Transverse colon (tissue), 4 donors: ENCODE data around the gene OPRPN. TPM values are rescaled to one million over a fixed set of nuclear protein-coding genes. Genes with fewer than 3 reads are reported as not detected.

Experiments
- DNase-seq: peaks from one replicate; pipeline ENCODE4 v3.0.0-alpha.2; 2019
- H3K27ac ChIP-seq, 4 donors: fragments of 200-600 bp; sonication (generic); 2 replicates each; pipeline ENCODE4 v1.5.1; 2016 to 2018; ENCODE audit warnings: inconsistent platforms in 4 of 4
- H3K27me3 ChIP-seq: fragments of 200-600 bp; sonication (generic); 2 replicates; pipeline ENCODE4 v1.5.1; 2017; ENCODE audit warnings: inconsistent platforms
- H3K36me3 ChIP-seq, 4 donors: fragments of 200-600 bp; sonication (generic); 2 replicates each; pipeline ENCODE4 v1.5.1; 2017 to 2019; ENCODE audit warnings: inconsistent platforms in 4 of 4
- H3K4me1 ChIP-seq, 4 donors: fragments of 200-600 bp; sonication (generic); 2 replicates each; pipeline ENCODE4 v1.5.1; 2017 to 2020; ENCODE audit warnings: inconsistent platforms in 4 of 4
- H3K4me3 ChIP-seq, 4 donors: fragments of 200-600 bp; sonication (generic); 1 replicate in 1 of 4; 2 replicates in 3 of 4; pipeline versions ENCODE4 v1.5.1 to v1.6.1; 2017 to 2019; ENCODE audit warnings: inconsistent platforms in 4 of 4
- H3K9me3 ChIP-seq, 2 donors: fragments of 200-600 bp; sonication (generic); 2 replicates each; pipeline ENCODE4 v1.5.1; 2017 to 2019; ENCODE audit warnings: inconsistent platforms in 2 of 2
- CTCF ChIP-seq, 5 experiments: fragments of 200-600 bp in 3 of 5; fragments of 450-650 bp in 2 of 5; sonication (generic) in 3 of 5; IDR thresholded peaks; 1 replicate in 2 of 5; 2 replicates in 3 of 5; pipeline ENCODE4 v1.5.1; 2016 to 2017; ENCODE audit warnings: antibody characterized with exemption in 5 of 5, inconsistent platforms in 3 of 5, mild to moderate bottlenecking in 2 of 5, moderate library complexity in 1 of 5
- EP300 ChIP-seq: sonication (generic); formaldehyde crosslinking; IDR thresholded peaks from one replicate; pipeline ENCODE4 v1.6.1; 2017; ENCODE audit warnings: antibody characterized with exemption, low read depth
- POLR2A ChIP-seq: fragments of 450-650 bp; IDR thresholded peaks from one replicate; pipeline ENCODE4 v1.6.1; 2016; ENCODE audit warnings: antibody characterized with exemption, mild to moderate bottlenecking, moderate library complexity
- POLR2AphosphoS5 ChIP-seq, 3 donors: sonication (generic); formaldehyde crosslinking; IDR thresholded peaks; one replicate each; pipeline ENCODE4 v1.6.1; 2016; ENCODE audit warnings: antibody characterized with exemption in 3 of 3
- WGBS, 2 donors: methylation state at CpG; one replicate each; pipeline ENCODE4 v1.1.5; 2018; ENCODE audit warnings: low coverage in 1 of 2; 5-methylcytosine and 5-hydroxymethylcytosine counted together
- in situ Hi-C, 4 donors: fragments of 200-750 bp; cut with MboI; loops; one replicate each; pipeline versions ENCODE4 v1.15.0 to v1.15.1; 2017; ENCODE audit warnings: low sequenced_read_pairs in 3 of 4, low pct_ligation_motif_present in 1 of 4, low pct_unique_long_range_greater_than_20kb in 1 of 4
- intact Hi-C: fragments of 100-400 bp; cut with DNase I; formaldehyde crosslinking; loops from one replicate; pipeline ENCODE4 v1.15.1; 2023; ENCODE audit warnings: low total_unique reads
- total RNA-seq, 4 donors: library from RNA; depleted of rRNA; stranded (reverse); fragments of >200 nt; gene quantifications; one replicate each; pipeline ENCODE4 v1.1.0, GENCODE V29; 2016

The OPRPN gene
- total RNA-seq, 4 donors from 2014 or later, result not detected

- Histone ChIP-seq H3K4me1 (no peaks in the 10 kb centered on the region), H3K9me3 (no peaks in the 10 kb centered on the region), H3K27me3 (no peaks in the 10 kb centered on the region), H3K27ac (no peak overlapping the region), H3K36me3 (no peaks in the 10 kb centered on the region), H3K4me3 (no peak overlapping the region)
- in situ Hi-C loops (no loop called here), intact Hi-C loops (no loop called here)
- 86% methylated on average over 5 of the region's 5 CpGs for WGBS, 2 donors
- TF ChIP-seq EP300 (no peak), POLR2A (no peak), POLR2AphosphoS5 (IDR thresholded peaks at IDR 0.05) (no peak), CTCF (IDR thresholded peaks at IDR 0.05) (no peak)
- DNase-seq, result no peak
These were observed 33.7 kb upstream of the OPRPN start for GRCh38 chr4:70364002-70364401.

- Histone ChIP-seq H3K9me3 (no peaks in the 10 kb centered on the region), H3K27ac (no peak overlapping the region), H3K4me3 (no peak overlapping the region), H3K36me3 (no peaks in the 10 kb centered on the region), H3K4me1 (no peaks in the 10 kb centered on the region), H3K27me3 (no peaks in the 10 kb centered on the region)
- DNase-seq, result no peak
- in situ Hi-C loops (no loop called here), intact Hi-C loops (no loop called here)
- TF ChIP-seq POLR2AphosphoS5 (IDR thresholded peaks at IDR 0.05) (no peak), POLR2A (no peak), EP300 (no peak), CTCF (IDR thresholded peaks at IDR 0.05) (no peak)
- WGBS, 2 donors, result 49 to 55% methylated on average over 2 of the region's 2 CpGs
These were observed 32.3 kb upstream of the OPRPN start for GRCh38 chr4:70365479-70365878.

GRCh38 chr4:70367813-70368212, 29.9 kb upstream of the OPRPN start:
- Histone ChIP-seq H3K27me3 (no peaks in the 10 kb centered on the region), H3K36me3 (no peaks in the 10 kb centered on the region), H3K4me1 (no peaks in the 10 kb centered on the region), H3K4me3 (no peak overlapping the region), H3K9me3 (no peaks in the 10 kb centered on the region), H3K27ac (no peak overlapping the region)
- TF ChIP-seq EP300, result no peak
- no peak for TF ChIP-seq POLR2A
- TF ChIP-seq POLR2AphosphoS5 (IDR thresholded peaks at IDR 0.05), result no peak
- in situ Hi-C loops, result no loop called here
- DNase-seq, result no peak
- intact Hi-C loops, result no loop called here
- 80 to 95% methylated on average over 1 of the region's 1 CpG for WGBS, 2 donors

- DNase-seq, result no peak
- WGBS, 2 donors, result 82 to 84% methylated on average over 2 to 4 of the region's 4 CpGs
- intact Hi-C loops, result no loop called here
These were observed 25.8 kb upstream of the OPRPN start for GRCh38 chr4:70371987-70372386.

GRCh38 chr4:70372760-70373159, 25.0 kb upstream of the OPRPN start:
- no peaks in the 10 kb centered on the region for H3K4me1 ChIP-seq
- H3K27me3 ChIP-seq, result no peaks in the 10 kb centered on the region
- no peak for DNase-seq
- 65 to 76% methylated on average over 3 of the region's 3 CpGs for WGBS, 2 donors
- in situ Hi-C loops, result no loop called here
- no peaks in the 10 kb centered on the region for H3K9me3 ChIP-seq
- no peak overlapping the region for H3K27ac ChIP-seq
- H3K36me3 ChIP-seq, result no peaks in the 10 kb centered on the region
- intact Hi-C loops, result no loop called here
- H3K4me3 ChIP-seq, result no peak overlapping the region
- no peak for TF ChIP-seq POLR2A
- no peak for TF ChIP-seq CTCF (IDR thresholded peaks at IDR 0.05)
- no peak for TF ChIP-seq POLR2AphosphoS5 (IDR thresholded peaks at IDR 0.05)
- no peak for TF ChIP-seq EP300

More at GRCh38 chr4:70371987-70372386, 25.8 kb upstream of the OPRPN start:
- H3K27ac ChIP-seq, result no peak overlapping the region
- H3K36me3 ChIP-seq, result no peaks in the 10 kb centered on the region
- no peaks in the 10 kb centered on the region for H3K4me1 ChIP-seq
- no peak overlapping the region for H3K4me3 ChIP-seq
- in situ Hi-C loops, result no loop called here
- TF ChIP-seq POLR2A (no peak), EP300 (no peak)
- H3K27me3 ChIP-seq, result no peaks in the 10 kb centered on the region
- no peaks in the 10 kb centered on the region for H3K9me3 ChIP-seq
